ENCODE results near the gene PGM1. TPM values are rescaled to one million over a fixed set of nuclear protein-coding genes. Genes with fewer than 3 reads are reported as not detected.
A peak's percentile ranks its signal among the peaks of the same experiment; 100 is the strongest.
"Not testable (repeated sequence)": the region's sequence is repeated elsewhere in the genome, so short reads cannot be mapped to it uniquely, and the experiment has no call there.

Gene PGM1
- total RNA-seq, 2 experiments from 2014 or later = 47.3 to 51.0 TPM

DNA sequence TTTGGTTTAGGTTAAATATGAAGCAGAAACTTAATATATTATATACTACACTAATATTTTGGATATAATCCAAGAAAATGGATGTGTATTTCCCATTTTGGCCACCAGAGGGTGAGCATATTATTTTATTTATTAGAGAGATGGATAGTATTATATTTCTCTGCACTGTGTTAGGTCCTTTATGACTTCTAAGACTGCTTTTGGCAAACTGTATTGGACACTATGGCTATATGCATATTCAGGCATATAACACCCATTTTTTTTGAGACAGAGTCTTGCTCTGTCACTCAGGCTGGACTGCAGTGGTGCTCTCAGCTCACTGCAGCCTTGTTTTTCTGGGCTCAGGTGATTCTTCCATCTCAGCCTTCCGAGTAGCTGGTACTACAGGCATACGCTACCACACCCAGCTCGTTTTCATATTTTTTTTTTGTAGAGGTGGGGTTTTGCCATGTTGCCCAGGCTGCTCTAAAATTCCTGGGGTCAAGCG, 17.8 kb upstream of the PGM1 start:
- DNase-seq = no peak
- POLR2A ChIA-PET = no interaction called here
- Mint-ChIP-seq H3K36me3 (peaks cover 8% of the 10 kb centered on the region), H3K4me3 (no peak overlapping the region), H3K4me1 (no peaks in the 10 kb centered on the region), H3K27me3 (no peaks in the 10 kb centered on the region), H3K9me3 (no peaks in the 10 kb centered on the region), H3K27ac (no peak overlapping the region)
- no peak for ATAC-seq (ENCODE audit: low read depth)

GRCh38 chr1:63586326-63586725, 6.9 kb upstream of the PGM1 start:
- H3K4me3 Mint-ChIP-seq; DNase-seq; POLR2A ChIA-PET; H3K4me1 Mint-ChIP-seq; H3K27ac Mint-ChIP-seq; H3K27me3 Mint-ChIP-seq; ATAC-seq (ENCODE audit: low read depth); H3K9me3 Mint-ChIP-seq: not testable (repeated sequence)
- H3K36me3 Mint-ChIP-seq = peaks cover 42% of the 10 kb centered on the region

DNA sequence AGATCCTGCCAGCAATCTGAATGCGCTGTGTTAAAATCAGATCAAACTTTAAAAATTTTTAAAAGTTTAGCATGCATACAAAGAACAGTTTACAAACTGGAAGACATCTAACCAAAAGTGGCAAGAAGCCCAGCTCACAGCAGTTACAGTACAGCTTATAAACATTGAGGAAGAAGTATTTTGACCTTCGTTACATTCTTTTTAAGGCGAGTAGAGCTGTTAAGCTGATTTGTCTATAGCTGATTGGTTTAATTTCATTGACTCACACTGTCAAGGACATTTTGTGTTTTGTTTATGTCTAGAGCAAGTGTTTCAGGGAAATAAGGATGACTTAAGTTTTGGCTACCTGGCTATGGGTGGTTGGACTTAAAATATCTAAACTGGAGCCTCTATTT, 3.0 kb upstream of the PGM1 start:
- Mint-ChIP-seq H3K36me3 (peaks cover 19% of the 10 kb centered on the region), H3K27ac (no peak overlapping the region), H3K9me3 (no peaks in the 10 kb centered on the region), H3K4me1 (peaks cover 19% of the 10 kb centered on the region), H3K4me3 (no peak overlapping the region), H3K27me3 (no peaks in the 10 kb centered on the region)
- ATAC-seq (ENCODE audit: low read depth) = no peak
- DNase-seq = no peak
- POLR2A ChIA-PET = no interaction called here

GRCh38 chr1:63592536-63593302, 492 bp upstream of the PGM1 start:
- no peaks in the 10 kb centered on the region for H3K9me3 Mint-ChIP-seq
- peaks cover 29% of the 10 kb centered on the region for H3K4me1 Mint-ChIP-seq
- H3K4me3 Mint-ChIP-seq = peak overlapping the region; percentile 98
- DNase-seq (no peak), ATAC-seq (ENCODE audit: low read depth) (no peak)
- peak overlapping the region; percentile 98 for H3K27ac Mint-ChIP-seq
- POLR2A ChIA-PET = interaction anchor here (1.0 to 1.4 kb wide), 3 partner anchors 19 to 225 kb away, joined by 3 to 6 read pairs (median 4); partner anchors contain the start of gene ALG6
- no peaks in the 10 kb centered on the region for H3K27me3 Mint-ChIP-seq
- peaks cover 21% of the 10 kb centered on the region for H3K36me3 Mint-ChIP-seq

DNA sequence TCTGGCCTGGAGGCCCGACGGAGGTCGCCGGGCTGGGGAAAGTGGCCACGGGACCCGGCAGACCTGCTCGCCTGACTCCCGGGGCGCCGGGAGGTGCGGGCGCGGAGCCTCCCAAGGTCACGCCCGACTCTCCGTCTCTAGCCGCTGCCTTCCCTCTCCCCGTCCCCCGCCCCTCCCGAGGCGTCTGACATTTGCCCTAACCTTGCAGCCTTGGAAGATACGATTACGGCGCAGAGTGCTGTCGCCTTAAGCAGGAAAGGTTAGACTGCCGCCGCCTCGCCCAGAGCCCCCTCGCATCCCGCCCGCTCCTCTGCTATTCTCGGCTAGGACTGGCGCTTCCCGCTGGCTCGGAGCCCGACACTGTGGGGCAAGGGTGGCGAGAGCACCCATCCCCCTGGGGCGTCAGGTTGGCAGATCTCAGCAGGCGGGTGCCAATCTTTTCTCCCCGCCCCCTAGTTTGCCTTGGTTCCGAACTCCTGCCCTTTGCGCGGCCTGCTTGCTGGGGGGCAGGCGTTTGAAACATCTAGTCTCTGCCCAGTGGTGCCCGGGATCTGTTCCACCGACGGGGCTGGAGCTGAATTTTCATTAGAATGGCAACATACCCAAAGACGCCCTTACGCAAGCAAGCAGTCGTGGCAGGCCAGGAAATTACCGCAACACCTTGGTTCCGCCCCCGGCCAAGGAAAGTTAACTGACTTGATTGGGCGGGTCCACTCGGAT, 835 bp downstream of the PGM1 start:
- ATAC-seq (ENCODE audit: low read depth) = peak; percentile 60
- peak overlapping the region; percentile 98 for H3K4me3 Mint-ChIP-seq
- peak; percentile 82 for DNase-seq
- peak overlapping the region; percentile 98 for H3K27ac Mint-ChIP-seq
- H3K9me3 Mint-ChIP-seq = no peaks in the 10 kb centered on the region
- no peaks in the 10 kb centered on the region for H3K27me3 Mint-ChIP-seq
- POLR2A ChIA-PET = interaction anchor here (0.7 to 1.4 kb wide), 4 partner anchors 15 to 68 kb away, joined by 3 to 4 read pairs (median 3); no protein-coding TSS in a partner anchor
- H3K36me3 Mint-ChIP-seq = peaks cover 18% of the 10 kb centered on the region
- peaks cover 26% of the 10 kb centered on the region for H3K4me1 Mint-ChIP-seq

GRCh38 chr1:63595435-63595834, 2.2 kb downstream of the PGM1 start:
- Mint-ChIP-seq H3K27ac (no peak overlapping the region), H3K27me3 (no peaks in the 10 kb centered on the region), H3K9me3 (no peaks in the 10 kb centered on the region), H3K36me3 (peaks cover 19% of the 10 kb centered on the region), H3K4me1 (peaks cover 28% of the 10 kb centered on the region), H3K4me3 (peak overlapping the region; percentile 31)
- DNase-seq = no peak
- POLR2A ChIA-PET = no interaction called here
- ATAC-seq (ENCODE audit: low read depth) = no peak

DNA sequence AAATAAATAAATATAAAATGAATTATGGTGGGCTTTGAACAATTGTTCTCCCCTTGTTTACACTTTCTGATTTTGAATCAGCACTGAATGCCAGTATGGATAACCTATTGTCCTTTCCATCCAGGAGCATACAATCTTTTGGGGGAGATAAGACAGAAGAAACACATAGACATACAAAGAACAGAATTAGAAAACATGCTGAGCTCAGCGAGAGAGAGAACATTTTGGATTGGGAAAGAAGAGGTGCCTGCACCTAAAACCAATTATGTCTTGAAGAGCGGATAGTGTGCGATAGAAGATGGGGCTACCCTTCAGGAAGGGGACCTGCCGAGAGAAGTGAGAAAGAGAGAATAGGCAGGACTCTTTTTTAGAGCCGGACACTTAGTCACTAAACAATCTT, 6.6 kb downstream of the PGM1 start:
- POLR2A ChIA-PET = no interaction called here

DNA sequence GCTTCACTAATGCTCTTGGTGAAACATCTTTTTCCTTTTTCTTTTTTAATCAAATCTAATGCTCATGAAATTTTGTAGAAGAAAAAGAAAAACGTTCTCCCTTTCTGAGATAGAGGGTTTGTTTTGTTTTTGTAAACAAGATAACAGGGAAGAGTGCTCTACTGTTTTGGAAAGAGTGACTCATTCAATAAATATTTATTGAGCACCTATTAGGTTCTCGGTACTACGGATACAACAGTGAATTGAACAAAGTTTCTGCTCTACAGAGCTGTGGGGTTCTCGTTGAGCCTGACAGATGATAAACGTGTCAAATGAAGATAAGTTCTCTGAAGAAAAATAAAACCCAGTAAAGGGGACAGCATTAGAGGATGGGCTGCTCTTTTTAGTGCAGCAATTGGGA, 7.0 kb downstream of the PGM1 start:
- Mint-ChIP-seq H3K9me3 (no peaks in the 10 kb centered on the region), H3K27me3 (no peaks in the 10 kb centered on the region), H3K36me3 (peaks cover 39% of the 10 kb centered on the region), H3K4me1 (peaks cover 20% of the 10 kb centered on the region), H3K27ac (no peak overlapping the region), H3K4me3 (no peak overlapping the region)
- POLR2A ChIA-PET = no interaction called here
- no peak for DNase-seq
- no peak for ATAC-seq (ENCODE audit: low read depth)

More for the DNA sequence above, 6.6 kb downstream of the PGM1 start:
- H3K27me3 Mint-ChIP-seq = no peaks in the 10 kb centered on the region
- H3K27ac Mint-ChIP-seq = no peak overlapping the region
- H3K4me1 Mint-ChIP-seq = peaks cover 20% of the 10 kb centered on the region
- ATAC-seq (ENCODE audit: low read depth) = no peak
- H3K9me3 Mint-ChIP-seq = no peaks in the 10 kb centered on the region
- H3K36me3 Mint-ChIP-seq = peaks cover 38% of the 10 kb centered on the region
- no peak for DNase-seq
- H3K4me3 Mint-ChIP-seq = no peak overlapping the region

GRCh38 chr1:63601061-63601460, 7.8 kb downstream of the PGM1 start:
- peaks cover 14% of the 10 kb centered on the region for H3K4me1 Mint-ChIP-seq

GRCh38 chr1:63601463-63601862, 8.3 kb downstream of the PGM1 start:
- ATAC-seq (ENCODE audit: low read depth) (no peak), DNase-seq (no peak)
- peaks cover 14% of the 10 kb centered on the region for H3K4me1 Mint-ChIP-seq
- H3K27me3 Mint-ChIP-seq = no peaks in the 10 kb centered on the region
- H3K36me3 Mint-ChIP-seq = peaks cover 33% of the 10 kb centered on the region
- no peak overlapping the region for H3K27ac Mint-ChIP-seq
- POLR2A ChIA-PET = no interaction called here
- H3K4me3 Mint-ChIP-seq = no peak overlapping the region
- H3K9me3 Mint-ChIP-seq = no peaks in the 10 kb centered on the region

More at GRCh38 chr1:63601061-63601460, 7.8 kb downstream of the PGM1 start:
- ATAC-seq (ENCODE audit: low read depth) (no peak), DNase-seq (no peak)
- H3K9me3 Mint-ChIP-seq = no peaks in the 10 kb centered on the region
- H3K36me3 Mint-ChIP-seq = peaks cover 33% of the 10 kb centered on the region
- H3K4me3 Mint-ChIP-seq = no peak overlapping the region
- H3K27ac Mint-ChIP-seq = no peak overlapping the region
- no peaks in the 10 kb centered on the region for H3K27me3 Mint-ChIP-seq
- POLR2A ChIA-PET = no interaction called here

DNA sequence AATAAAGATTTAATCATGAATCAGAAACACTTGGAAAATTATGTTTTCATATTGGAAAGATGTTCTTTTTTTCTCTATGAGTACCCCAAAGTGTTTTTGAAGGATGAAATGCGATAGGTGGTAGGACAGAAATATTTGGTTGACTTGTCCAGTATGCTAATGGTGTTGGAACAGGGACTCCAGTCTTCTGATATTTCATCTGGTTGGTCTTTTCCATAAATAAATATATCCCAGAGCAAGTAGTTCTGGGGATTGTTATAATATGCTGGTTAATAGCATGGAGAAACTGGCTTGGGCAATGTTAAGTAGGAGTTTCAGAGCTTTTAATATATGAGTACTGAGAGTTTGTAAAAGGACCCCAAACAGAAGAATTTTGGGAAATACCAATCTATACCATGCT, 8.7 kb downstream of the PGM1 start:
- H3K27ac Mint-ChIP-seq = no peak overlapping the region
- peaks cover 12% of the 10 kb centered on the region for H3K4me1 Mint-ChIP-seq
- H3K36me3 Mint-ChIP-seq = peaks cover 30% of the 10 kb centered on the region
- no peak for ATAC-seq (ENCODE audit: low read depth)
- DNase-seq = no peak
- H3K4me3 Mint-ChIP-seq = no peak overlapping the region
- H3K27me3 Mint-ChIP-seq = no peaks in the 10 kb centered on the region
- H3K9me3 Mint-ChIP-seq = no peaks in the 10 kb centered on the region
- POLR2A ChIA-PET = no interaction called here

- POLR2A ChIA-PET = no interaction called here
- Mint-ChIP-seq H3K27ac (no peak overlapping the region), H3K27me3 (no peaks in the 10 kb centered on the region), H3K4me3 (no peak overlapping the region), H3K36me3 (peaks cover 28% of the 10 kb centered on the region), H3K4me1 (peaks cover 9% of the 10 kb centered on the region), H3K9me3 (no peaks in the 10 kb centered on the region)
- ATAC-seq (ENCODE audit: low read depth) (no peak), DNase-seq (no peak)
Observed at GRCh38 chr1:63602629-63603028, 9.4 kb downstream of the PGM1 start.

- H3K27ac Mint-ChIP-seq = no peak overlapping the region
- POLR2A ChIA-PET = no interaction called here
- no peak overlapping the region for H3K4me3 Mint-ChIP-seq
- H3K36me3 Mint-ChIP-seq = peaks cover 28% of the 10 kb centered on the region
- ATAC-seq (ENCODE audit: low read depth) = no peak
- no peak for DNase-seq
- no peaks in the 10 kb centered on the region for H3K27me3 Mint-ChIP-seq
- no peaks in the 10 kb centered on the region for H3K9me3 Mint-ChIP-seq
- H3K4me1 Mint-ChIP-seq = peaks cover 8% of the 10 kb centered on the region
Observed at GRCh38 chr1:63603810-63604209, 10.6 kb downstream of the PGM1 start.

- Mint-ChIP-seq H3K4me3 (no peak overlapping the region), H3K36me3 (peaks cover 22% of the 10 kb centered on the region), H3K27ac (no peak overlapping the region), H3K9me3 (no peaks in the 10 kb centered on the region), H3K4me1 (peaks cover 19% of the 10 kb centered on the region), H3K27me3 (no peaks in the 10 kb centered on the region)
- no peak for ATAC-seq (ENCODE audit: low read depth)
- DNase-seq = no peak
- POLR2A ChIA-PET = interaction anchor here (0.6 kb wide), 1 partner anchor 47 kb away, joined by 3 read pairs; no protein-coding TSS in a partner anchor
Observed at GRCh38 chr1:63607322-63607721, 14.1 kb downstream of the PGM1 start.

Measured in activated naive CD8-positive, alpha-beta T cell treated with anti-CD3 and anti-CD28 coated beads, Interleukin-2, amount 10 ng/mL, durations not matched to agents 7 days and 5 days (primary cell).